Measurements from ENCODE around the gene BPIFB2. TPM values are rescaled to one million over a fixed set of nuclear protein-coding genes. Genes with fewer than 3 reads are reported as not detected.

The BPIFB2 gene
- total and polyA plus RNA-seq, 7 donors = not detected

- Histone ChIP-seq H3K9me3 (no peaks in the 10 kb centered on the region), H3K4me1 (no peaks in the 10 kb centered on the region), H3K4me3 (no peak overlapping the region), H3K36me3 (ENCODE audit: insufficient read depth in 1 of 2, low read depth in 1 of 2) (no peaks in the 10 kb centered on the region), H3K27ac (no peak overlapping the region), H3K27me3 (ENCODE audit: insufficient read depth in 3 of 3, low read length in 2 of 3) (peaks cover 0 to 4% (median 0%) of the 10 kb centered on the region in 3 donors)
- ATAC-seq = no peak
- DNase-seq = no peak
- TF ChIP-seq CTCF (IDR thresholded peaks at IDR 0.05) = no peak
- 78 to 87% (median 82%) methylated on average over 9 of the region's 9 CpGs for WGBS, 3 donors
- intact Hi-C loops (cut with DNase I) = no loop called here
These were observed 58.3 kb downstream of the BPIFB2 start for GRCh38 chr20:33065785-33066184.

GRCh38 chr20:33067806-33068205 is 60.3 kb downstream of the BPIFB2 start:
- Histone ChIP-seq H3K36me3 (ENCODE audit: insufficient read depth in 1 of 2, low read depth in 1 of 2) (no peaks in the 10 kb centered on the region), H3K9me3 (no peaks in the 10 kb centered on the region), H3K4me1 (no peaks in the 10 kb centered on the region), H3K27me3 (ENCODE audit: insufficient read depth in 3 of 3, low read length in 2 of 3) (peaks cover 0 to 4% (median 0%) of the 10 kb centered on the region in 3 donors), H3K4me3 (no peak overlapping the region), H3K27ac (no peak overlapping the region)
- ATAC-seq = no peak
- WGBS, 3 donors = 67 to 82% (median 74%) methylated on average over 3 of the region's 3 CpGs
- DNase-seq = no peak
- intact Hi-C loops (cut with DNase I) = no loop called here
- no peak for TF ChIP-seq CTCF (IDR thresholded peaks at IDR 0.05)

- ATAC-seq (no peak), DNase-seq (no peak)
- TF ChIP-seq CTCF (IDR thresholded peaks at IDR 0.05) = no peak
- no peaks in the 10 kb centered on the region for H3K4me1 ChIP-seq
- H3K9me3 ChIP-seq = no peaks in the 10 kb centered on the region
- no peak overlapping the region for H3K4me3 ChIP-seq
- 71 to 78% (median 74%) methylated on average over 12 of the region's 12 CpGs for WGBS, 3 donors
- H3K27me3 ChIP-seq (ENCODE audit: insufficient read depth in 3 of 3, low read length in 2 of 3) = peaks cover 0 to 3% (median 0%) of the 10 kb centered on the region in 3 donors
- H3K27ac ChIP-seq = no peak overlapping the region
- intact Hi-C loops (cut with DNase I) = no loop called here
- no peaks in the 10 kb centered on the region for H3K36me3 ChIP-seq (ENCODE audit: insufficient read depth in 1 of 2, low read depth in 1 of 2)
These were observed 60.9 kb downstream of the BPIFB2 start for GRCh38 chr20:33068251-33068939.

GRCh38 chr20:33069673-33070072 is 62.2 kb downstream of the BPIFB2 start:
- TF ChIP-seq CTCF (IDR thresholded peaks at IDR 0.05) = no peak
- Histone ChIP-seq H3K36me3 (ENCODE audit: insufficient read depth in 1 of 2, low read depth in 1 of 2) (no peaks in the 10 kb centered on the region), H3K4me3 (no peak overlapping the region), H3K4me1 (no peaks in the 10 kb centered on the region), H3K27ac (no peak overlapping the region), H3K27me3 (ENCODE audit: insufficient read depth in 3 of 3, low read length in 2 of 3) (no peaks in the 10 kb centered on the region), H3K9me3 (no peaks in the 10 kb centered on the region)
- 79 to 83% (median 83%) methylated on average over 9 of the region's 9 CpGs for WGBS, 3 donors
- no peak for DNase-seq
- intact Hi-C loops (cut with DNase I) = no loop called here
- ATAC-seq = no peak
